ENCODE results near the gene COL12A1.
A peak's percentile ranks its signal among the peaks of the same experiment; 100 is the strongest.
"Not testable (repeated sequence)": the region's sequence is repeated elsewhere in the genome, so short reads cannot be mapped to it uniquely, and the experiment has no call there.

The COL12A1 gene

DNA sequence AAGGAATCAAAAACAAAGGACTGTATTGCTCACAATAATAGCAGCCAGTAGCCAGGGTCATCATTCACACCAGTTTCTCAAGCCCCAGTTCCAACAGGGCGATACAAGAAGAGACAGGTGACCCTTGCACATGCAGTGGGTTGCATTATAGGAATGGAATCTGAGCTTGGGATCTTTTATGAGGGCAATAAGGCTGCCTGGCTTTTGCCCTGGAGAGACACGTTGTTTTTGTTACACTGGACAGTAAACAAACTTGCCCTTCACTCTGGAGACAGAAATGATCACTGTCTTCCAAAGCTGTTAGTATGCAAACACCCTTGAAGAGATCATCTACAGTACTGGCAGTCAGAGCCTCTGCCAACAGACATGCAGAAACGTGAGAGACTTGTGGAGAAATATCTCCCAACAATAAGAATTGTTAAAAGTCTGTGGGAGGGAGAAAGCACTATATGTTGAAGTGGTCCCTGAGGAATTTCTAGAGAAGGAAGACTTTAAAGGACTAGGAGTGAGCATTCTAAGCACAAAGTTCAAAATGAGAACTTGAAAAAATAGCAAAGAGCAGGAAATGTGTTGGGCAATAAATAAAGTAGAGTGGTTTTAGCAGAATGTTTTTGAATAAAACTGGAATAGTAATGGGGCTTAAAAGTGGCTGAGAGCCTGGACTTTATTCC is 6.2 kb upstream of the COL12A1 start:
- no peak for DNase-seq (ENCODE audit: low read depth in 2 of 2)

DNA sequence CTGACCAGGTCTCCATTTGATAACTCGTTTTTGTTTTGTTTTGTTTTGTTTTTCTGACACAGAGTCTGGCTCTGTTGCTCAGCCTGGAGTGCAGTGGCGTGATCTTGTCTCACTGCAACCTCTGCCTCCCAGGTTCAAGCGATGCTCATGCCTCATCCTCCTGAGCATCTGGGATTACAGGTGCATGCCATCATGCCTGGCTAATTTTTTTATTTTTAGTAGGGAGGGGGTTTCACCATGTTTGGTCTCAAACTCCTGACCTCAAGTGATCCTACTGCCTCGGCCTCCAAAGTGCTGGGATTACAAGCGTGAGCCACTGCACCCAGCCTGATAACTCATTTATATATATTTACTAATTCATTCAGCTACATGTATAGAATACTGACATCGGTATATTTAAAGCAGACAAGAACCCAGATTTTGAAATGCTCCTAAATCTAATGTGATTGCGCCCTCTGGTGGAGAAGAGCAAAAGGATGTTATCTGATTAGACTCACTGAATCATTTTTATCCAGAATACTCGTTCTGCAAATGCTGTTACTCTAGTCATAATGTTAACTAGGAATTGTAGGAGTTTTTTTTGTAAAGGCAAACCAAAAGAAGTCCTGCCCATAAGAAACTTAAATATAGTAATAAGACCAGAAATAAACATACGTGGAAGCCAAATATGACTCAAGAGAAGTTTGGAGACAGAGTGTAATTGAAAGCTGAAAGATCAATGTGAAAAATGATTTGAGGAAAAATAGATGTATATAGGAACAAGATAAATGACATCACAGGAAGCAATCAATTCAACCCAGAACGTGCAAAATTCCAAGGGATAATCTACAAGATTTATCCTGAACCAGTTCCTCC is 5.3 kb upstream of the COL12A1 start:
- no peak for DNase-seq (ENCODE audit: low read depth in 2 of 2)

DNA sequence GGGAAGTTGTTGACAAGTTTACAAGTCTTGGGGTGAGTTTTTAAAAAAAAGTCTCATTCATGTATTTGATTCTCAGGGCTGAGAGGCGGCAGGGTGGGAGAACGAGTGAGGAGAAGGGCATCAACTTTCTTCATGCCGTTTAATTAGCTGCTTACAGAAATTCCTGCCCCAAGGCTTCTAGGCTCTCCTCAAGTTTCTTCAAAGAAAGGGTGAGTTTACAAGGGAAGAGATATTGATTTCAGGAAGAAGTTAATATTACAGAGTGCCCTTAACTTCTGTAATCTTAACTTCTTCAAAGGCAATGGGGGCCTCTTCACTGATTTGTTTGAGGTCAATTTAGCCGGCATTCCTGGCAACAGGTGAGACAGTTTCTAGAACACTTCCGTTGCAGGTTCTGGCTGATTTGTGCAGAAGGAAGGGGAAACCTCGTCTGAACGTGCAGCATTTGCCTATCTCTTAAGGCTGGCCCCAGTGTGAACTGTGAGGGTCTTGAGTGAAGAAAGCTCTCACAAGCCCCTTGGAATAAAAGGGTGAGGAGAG is 3.4 kb upstream of the COL12A1 start:
- no peak for DNase-seq (ENCODE audit: low read depth in 2 of 2)

DNA sequence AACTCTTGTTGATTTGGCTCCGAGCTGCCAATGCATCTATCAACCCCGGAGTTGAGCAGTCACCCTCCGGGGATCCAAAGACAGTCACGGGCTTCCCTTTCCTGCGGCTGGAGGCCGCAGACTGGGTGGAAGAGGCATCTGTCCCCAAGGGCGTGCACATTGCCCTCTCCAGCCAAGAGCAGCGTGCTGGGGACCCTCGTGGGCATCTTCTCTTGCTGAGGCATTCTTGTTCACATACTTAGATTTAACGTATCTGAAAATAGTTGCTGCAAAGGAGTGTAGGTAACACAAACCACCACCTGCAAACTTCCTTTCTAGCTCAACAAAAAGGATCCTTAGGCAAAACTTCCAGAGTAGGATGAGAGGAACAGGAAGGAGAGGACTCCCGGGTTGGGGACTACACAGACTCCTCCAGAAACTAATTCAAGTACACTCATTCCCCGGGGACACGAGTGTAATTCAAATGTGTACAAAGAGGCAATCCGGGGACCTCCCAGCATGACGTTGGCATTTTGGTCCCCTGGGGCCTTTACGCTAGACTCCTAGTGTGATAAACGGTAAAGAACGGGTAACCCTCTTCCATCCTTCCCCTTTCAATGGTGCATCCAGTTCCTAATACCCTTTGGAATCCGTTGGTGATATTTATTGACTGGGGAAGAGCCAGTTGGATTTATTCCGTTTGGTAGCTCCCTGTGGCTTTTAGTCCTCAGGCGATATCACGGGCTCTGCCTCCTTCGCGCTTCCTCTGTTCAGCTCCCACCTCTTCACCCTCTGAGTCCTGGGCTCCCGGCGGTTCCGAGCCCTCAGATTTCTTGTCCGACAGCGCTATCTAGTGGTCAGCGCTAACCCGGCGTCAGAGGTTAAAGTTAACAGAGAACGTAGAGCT is 2.7 kb upstream of the COL12A1 start:
- DNase-seq (ENCODE audit: low read depth in 2 of 2), result peak; percentile 56 to 61

DNA sequence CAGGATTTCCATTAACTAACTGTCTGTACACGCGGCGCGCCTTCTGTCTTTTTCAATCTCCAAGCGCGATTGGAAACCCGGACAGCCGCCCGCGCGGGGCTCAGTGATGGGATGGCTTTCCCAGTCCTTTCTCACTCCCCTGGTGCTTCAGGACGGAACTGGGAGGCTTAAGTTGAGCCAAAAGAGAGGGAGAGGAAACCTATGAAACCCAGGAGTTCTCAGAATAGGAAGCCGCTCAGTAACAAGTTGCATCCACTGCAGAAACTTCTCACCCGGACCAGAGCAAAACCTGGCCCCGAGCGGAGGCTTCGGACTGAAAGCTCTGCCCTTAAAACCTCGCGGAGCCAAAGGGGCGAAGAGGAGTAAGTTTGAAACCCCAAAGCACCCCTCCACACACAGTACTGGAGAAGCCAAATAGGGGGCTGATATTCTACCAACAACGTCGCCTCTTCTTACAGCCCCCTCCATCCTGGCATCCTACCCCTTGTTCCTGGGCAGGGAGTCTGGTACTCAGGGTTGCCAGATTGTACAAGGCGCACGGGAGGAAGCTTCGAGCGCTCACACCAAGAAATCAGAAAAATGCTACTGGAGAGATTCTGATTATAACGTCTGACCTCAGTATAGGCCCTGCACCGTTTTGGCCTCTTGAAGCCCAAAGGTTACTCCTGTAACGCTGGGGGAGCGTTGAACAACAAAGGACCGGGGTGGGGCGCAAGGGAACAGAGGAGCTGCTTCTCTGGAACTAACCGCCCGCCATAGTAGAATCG is 906 bp upstream of the COL12A1 start:
- no peak for DNase-seq (ENCODE audit: low read depth in 2 of 2)

DNA sequence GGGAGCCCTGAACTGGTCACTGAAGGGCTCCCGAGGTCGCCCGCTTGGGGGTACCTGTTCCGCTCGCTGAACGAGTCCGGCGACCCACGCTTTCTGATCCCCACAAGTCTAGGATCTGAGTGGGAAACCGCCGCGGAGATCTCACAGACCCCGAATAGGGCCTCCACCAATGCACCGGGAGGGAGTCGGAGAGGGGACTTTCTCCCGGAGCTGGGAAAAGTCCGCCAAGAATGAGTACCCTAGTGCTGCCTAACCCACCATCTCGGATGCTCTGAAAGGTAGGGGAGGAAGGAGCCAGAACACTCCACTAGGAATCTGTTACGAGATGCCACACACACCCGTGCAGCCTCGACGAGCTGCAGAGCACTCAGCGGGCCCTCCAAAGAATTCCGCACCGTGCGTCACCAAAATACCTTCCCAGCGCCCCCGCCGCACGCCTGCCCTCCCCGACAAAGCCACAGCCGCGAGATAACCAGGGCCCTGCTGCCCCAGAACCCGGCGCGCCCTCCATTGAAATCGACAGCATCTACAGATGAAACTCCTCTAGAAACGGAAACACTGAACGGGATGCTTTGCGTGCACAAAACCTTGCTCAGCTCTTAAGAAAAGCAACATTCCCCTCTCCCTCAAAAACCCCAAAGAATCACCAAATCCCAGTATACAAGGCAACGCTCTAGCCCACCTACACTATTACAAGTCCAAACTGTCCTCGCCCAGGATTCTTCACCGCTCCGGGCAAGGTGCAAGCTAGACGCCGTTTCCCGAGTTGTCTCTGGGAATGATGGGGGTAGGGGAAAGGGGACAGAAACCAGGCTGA is 686 bp downstream of the COL12A1 start:
- DNase-seq (ENCODE audit: low read depth in 2 of 2), result no peak

DNA sequence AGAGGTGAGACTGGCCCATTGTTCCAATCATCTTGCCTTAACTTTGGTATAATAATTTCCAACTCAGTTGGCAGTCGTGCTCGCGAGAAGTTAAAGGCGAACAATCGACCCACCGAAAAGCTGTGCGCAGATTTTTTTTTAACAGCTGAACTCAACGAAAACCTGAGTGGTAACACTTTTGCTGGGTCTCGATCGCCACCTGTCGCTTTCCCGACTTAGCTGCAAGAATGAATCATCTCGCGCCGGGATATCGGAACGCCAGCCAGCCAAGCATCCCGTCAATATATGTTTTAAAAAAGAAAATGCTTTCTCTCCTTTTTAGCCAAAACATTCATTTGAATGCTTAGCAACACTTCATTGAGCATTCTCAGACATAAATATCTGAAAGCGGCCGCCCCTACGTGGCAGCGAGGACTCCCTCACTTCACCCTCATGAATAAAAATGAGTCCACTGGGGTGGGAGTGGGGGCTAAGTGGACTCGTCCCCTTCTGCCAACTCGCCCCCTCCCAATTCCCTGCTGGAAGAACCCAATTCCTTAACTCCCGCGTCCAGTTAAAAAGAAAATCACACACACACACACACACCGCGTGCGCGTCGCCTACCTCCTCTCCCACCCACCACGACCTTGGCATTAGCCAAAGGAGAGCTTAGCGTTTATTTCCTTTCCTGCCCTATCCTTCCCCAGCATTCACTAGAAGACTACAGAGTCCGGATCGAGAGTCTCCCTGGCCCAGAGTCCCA is 1.5 kb downstream of the COL12A1 start:
- DNase-seq (ENCODE audit: low read depth in 2 of 2), result no peak

DNA sequence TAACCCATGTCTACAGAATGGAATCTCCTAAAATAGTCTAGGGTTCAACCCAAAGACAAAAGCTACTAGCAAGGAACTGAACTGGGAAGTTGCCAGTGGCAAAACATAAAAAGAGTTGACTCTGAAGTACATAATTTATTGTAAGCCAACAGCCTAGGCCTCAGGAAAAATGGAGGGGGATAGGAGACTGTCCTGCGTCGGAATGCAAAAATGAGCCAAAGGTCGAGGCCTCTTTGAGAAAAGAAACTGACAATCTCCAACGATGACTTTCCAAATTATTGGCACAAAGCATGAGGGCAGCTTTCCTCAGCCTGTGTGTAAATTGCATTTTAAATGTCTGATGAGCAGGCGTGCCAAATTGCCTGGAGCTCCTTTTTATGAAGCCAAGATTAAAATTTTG is 2.1 kb downstream of the COL12A1 start:
- no peak for DNase-seq (ENCODE audit: low read depth in 2 of 2)

DNA sequence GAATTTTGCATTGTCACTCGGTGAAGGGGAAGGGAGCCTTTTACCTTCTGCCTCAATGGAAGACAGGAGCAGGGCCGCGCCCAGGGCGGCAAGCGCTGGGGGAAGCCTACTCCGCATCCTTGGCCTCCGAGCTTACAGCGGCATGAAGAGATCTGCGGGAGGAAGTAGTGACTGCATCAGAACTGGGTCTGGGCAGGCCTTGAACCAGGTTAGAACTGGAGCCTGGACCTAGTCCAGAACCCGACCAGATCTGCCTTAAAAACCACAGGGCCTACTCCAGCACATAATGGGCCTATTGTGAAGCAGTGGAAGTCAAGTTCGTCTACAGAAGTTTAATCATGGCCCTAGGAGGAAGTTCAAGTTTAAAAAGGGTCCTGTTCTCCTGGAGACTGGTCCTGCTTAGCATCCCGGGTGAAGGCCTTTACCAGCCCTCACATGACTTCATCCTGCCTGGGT is 3.1 kb downstream of the COL12A1 start:
- DNase-seq (ENCODE audit: low read depth in 2 of 2), result no peak

DNA sequence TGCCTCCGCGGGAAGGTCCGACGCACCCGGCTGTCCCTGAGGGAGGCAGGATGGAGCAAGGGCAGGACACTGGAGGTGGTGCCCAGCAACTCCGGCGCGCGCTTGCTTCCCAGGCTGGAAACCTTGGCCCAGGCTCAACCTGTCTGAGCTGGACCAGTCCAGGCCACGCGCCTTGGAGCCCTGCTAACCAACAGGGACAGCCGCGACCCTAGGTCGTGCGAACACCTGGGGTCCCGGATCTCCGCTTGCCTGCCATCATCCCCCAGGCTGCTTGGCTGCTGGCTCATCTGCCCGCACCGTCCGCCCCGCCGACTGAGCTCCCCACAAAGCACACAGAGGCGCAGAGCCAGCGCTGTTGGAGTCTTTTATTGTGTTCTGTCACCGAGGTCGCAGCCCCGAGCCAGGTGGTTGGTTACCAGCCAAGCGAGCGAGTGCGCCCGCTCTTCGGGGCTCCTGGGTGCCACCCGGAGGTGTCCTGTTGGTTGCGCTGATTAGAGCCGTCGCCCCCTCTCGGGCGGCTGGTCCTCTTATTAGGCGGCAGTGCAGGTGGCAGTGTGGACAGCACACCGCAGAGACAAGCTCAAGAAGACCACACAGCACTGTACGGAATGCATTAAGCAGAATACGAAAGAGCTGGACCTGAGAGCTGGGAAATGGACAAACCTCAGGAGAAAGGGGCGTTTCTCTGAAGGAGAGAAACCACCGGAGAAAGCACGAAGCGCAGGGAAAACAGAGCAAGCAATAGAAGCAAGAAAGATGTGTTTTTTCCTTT is 3.8 kb downstream of the COL12A1 start:
- DNase-seq (ENCODE audit: low read depth in 2 of 2), result no peak

DNA sequence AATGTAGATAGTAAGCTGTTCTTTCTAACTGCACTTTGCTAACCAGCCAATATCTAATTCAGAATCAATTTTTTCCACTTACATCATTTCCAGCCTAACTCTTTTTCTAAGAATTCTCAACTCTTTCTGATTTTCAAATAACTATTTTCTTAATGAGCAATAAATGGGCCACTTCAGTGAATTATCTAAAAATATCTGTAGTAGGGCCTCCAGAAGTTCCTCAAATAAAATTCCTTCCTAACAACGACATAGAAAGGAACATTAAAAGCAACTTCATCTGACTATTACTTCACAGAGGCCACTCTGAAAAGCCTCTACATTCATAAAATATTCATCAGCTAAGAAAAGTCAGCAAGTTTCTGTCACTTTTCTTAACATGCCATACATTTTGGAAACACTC is 4.8 kb downstream of the COL12A1 start:
- no peak for DNase-seq (ENCODE audit: low read depth in 2 of 2)

DNA sequence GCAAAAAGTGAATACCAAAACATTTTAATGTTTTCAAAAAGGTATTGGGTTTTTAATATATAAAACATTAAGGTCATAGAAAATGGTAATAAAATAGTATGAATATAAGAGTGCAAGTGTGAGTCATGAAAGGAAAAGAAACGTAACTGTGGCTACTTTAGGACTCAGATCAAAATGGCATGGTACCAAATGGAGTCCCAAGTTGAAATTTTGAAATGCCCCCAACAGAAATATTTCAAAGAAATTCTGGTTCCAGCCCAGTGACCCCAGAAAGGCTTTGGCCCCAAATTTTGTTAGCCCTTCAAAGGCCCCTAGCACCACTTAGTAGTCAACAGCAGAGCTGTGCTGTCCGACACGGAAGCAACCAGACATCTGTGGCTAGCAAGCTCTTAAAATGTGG is 6.0 kb downstream of the COL12A1 start:
- DNase-seq (ENCODE audit: low read depth in 2 of 2), result no peak

DNA sequence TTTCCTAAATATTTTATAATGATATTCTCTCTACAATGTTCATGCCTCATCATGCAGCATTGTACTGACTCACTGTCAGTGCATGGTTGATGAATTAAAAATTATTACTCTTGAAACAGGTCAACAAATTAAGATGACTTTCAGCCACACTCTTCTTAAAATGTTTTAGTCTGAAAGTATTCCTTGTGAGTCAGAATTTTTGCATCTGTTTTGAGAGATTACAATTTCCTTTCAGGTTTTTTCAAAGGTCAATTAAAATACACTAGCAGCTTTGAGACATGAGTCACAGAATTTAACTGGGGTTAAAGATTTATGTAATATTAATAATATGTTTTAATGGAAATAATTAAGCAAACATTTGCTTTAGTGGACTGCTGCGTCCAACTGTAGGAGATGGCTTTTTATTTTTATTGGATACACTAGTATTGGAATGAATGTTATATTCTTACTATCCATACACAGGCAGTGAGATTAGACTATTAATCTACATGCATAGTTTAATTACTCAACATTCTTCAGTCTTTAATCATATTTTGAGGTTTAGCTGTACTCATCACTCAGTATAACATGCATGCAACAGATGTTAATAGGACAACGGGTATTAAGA is 9.7 kb downstream of the COL12A1 start:
- no peak for DNase-seq (ENCODE audit: low read depth in 2 of 2)

DNA sequence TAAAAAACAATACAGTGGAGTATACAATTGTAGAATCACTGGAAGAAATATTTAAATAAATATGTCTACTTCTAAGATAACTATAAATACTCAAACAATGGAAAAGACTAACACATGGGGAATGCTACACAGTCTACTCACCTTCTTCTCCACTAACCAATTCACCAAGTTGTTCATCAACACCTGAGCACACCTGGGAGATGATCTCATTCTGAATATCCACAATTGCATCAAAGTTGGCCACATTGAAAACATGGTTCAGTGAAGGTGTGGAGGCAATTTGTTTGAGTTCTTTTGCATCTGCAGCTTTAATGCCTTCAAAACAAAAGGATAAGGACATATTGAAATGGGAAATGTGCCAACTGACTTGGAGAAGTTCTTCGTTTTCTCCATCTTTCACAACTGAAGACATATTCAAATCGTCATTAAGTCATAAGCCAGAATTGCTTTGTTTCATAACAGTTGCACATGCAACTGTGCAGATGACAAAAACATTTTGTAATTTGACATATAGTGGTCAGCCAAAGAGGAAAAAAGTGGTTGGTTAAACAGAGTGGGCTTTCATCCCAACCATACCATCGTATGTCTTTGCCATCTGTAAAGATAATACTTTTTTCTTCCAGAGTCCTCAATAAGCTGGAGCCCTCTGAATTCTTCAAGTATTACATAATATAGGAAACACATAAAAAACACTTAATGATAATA is 17.5 kb downstream of the COL12A1 start:
- no peak for DNase-seq (ENCODE audit: low read depth in 2 of 2)

DNA sequence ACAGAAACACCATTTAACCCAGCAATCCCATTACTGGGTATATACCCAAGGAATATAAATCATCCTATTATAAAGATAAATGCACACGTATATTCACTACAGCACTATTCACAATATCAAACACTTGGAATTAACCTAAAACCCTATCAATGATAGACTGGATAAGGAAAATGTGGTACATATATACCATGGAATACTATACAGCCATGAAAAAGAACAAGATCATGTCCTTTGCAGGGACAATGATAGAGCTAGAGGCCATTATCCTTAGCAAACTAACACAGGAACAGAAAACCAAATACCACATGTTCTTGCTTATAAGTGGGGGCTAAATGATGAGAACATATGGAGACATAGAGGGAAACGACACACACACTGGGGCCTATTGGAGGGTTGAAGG is 19.3 kb downstream of the COL12A1 start:
- DNase-seq (ENCODE audit: low read depth in 2 of 2), result not testable (repeated sequence)

DNA sequence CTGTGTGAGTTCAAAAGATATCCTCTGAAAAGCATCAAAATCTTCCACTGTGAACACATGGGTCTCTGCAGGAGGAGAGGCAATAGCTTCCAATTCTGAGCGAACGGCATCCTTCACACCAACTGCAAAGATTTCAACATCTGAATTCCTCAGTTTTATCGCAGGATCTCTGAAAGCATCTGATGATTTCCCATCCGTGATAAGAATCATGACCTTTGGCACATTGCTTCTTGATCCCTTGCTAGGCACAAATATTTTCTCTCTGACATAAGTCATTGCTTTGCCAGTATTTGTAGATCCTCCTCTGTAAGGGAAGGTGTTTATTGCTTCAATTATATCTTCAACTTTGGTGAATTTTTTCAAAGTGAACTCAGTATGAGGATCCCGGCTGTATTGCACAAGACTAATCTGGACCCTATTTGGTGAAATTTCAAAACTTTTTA is 22.7 kb downstream of the COL12A1 start:
- DNase-seq (ENCODE audit: low read depth in 2 of 2), result no peak

DNA sequence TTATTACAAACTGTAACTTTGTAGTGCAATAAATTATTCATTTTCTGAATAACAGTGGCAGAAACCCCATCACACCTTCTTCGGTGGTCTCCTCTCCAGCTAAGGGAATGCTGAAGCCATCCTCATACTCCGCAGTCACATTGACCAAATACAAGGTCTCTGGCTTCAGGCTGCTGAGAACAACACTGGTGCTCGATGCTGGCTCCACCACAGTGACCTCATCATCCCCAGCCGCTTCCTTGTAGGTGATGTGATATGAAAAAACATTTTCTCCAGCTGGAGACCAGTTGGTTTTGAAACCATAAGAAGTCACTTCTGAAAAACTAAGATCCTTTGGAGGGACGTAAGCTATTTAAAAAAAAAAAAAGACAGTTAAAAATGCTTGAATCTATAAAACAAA is 25.0 kb downstream of the COL12A1 start:
- no peak for DNase-seq (ENCODE audit: low read depth in 2 of 2)

DNA sequence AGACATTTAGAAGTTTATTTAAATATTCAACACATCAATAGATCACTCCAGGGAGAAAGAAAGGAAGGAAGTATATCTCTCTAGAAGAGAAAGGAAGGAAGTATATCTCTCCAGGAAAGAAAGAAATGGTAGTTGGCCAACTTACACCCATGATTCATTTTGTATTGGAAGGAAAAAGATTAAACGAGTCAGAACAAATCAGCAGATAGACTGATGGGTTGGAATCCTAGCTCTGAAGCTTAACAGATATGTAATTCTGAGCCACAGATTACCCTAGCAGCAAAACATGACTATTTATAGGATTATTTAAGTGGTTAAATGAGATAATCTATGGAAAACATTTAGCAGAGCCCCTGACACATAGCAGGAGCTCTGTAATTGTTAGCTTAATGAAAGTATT is 27.1 kb downstream of the COL12A1 start:
- no peak for DNase-seq (ENCODE audit: low read depth in 2 of 2)

Data from stimulated activated CD8-positive, alpha-beta memory T cell treated with anti-CD3 and anti-CD28 coated beads, Interleukin-15, amount 100 ng/mL, for 48 hours (primary cell).